GM11168 (cell line): ENCODE measurements around the gene KIF12.
"Not testable (repeated sequence)": the region's sequence is repeated elsewhere in the genome, so short reads cannot be mapped to it uniquely, and the experiment has no call there.

Experiments
- in situ Hi-C: fragments of 300-500 bp; cut with MboI; formaldehyde crosslinking; loops from one replicate; pipeline ENCODE4 v1.12.0; 2022; ENCODE audit warnings: low sequenced_read_pairs; ENCODE audit not compliant: unreplicated experiment

KIF12 gene

DNA sequence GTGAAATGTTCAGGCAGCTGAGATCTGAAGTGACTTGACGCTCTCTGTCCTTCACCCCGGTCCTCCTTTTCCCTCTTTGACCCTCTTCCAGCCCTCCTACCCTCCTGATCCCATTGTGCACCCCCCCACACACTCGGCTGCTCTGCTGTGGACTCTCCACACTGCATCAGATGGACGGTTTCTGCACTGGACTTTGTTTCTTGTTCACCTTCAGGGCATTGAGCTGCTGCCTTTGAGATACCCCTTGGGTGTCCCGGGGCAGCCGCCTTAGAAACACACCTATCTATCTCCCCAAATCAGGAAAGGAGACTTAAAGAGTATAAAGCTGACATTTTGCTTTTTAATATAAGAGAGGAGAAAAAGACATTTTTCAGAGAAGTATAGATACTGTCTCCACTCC is 48.4 kb downstream of the KIF12 start:
- in situ Hi-C loops: no loop called here

DNA sequence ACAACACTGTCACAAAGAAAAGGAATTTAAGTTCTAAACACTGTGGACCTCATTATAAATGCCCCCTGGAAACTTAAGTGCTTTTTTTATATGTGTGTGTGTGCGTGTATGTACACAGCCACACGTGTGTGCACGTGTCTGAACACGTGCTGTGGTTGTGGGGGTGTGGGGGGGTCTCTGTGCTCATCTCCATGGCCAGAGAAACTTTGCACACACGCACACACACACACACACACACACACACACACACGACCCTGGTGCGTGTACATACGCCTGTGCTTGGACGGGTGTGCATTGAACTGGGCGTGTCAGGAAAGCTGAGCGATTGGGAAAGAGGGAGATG is 48.9 kb downstream of the KIF12 start:
- in situ Hi-C loops: no loop called here

DNA sequence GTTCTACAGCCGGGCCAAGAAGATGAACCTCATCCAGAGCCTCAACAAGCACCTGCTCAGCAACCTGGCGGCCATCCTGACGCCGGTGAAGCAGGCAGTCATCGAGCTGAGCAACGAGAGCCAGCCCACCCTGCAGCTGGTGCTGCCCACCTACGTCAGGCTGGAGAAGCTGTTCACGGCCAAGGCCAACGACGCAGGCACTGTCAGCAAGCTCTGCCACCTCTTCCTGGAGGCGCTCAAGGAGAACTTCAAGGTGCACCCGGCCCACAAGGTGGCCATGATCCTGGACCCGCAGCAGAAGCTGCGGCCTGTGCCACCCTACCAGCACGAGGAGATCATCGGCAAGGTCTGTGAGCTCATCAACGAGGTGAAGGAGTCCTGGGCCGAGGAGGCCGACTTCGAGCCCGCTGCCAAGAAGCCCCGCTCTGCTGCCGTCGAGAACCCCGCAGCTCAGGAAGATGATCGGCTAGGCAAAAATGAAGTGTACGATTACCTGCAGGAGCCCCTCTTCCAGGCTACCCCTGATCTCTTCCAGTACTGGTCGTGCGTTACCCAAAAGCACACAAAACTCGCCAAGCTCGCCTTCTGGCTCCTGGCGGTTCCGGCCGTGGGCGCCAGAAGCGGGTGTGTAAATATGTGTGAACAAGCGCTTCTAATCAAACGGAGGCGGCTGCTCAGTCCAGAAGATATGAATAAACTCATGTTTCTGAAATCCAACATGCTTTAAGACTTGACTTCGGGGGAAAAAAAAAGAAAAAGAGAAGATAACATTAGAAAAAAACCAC is 49.5 kb downstream of the KIF12 start:
- in situ Hi-C loops: no loop called here

DNA sequence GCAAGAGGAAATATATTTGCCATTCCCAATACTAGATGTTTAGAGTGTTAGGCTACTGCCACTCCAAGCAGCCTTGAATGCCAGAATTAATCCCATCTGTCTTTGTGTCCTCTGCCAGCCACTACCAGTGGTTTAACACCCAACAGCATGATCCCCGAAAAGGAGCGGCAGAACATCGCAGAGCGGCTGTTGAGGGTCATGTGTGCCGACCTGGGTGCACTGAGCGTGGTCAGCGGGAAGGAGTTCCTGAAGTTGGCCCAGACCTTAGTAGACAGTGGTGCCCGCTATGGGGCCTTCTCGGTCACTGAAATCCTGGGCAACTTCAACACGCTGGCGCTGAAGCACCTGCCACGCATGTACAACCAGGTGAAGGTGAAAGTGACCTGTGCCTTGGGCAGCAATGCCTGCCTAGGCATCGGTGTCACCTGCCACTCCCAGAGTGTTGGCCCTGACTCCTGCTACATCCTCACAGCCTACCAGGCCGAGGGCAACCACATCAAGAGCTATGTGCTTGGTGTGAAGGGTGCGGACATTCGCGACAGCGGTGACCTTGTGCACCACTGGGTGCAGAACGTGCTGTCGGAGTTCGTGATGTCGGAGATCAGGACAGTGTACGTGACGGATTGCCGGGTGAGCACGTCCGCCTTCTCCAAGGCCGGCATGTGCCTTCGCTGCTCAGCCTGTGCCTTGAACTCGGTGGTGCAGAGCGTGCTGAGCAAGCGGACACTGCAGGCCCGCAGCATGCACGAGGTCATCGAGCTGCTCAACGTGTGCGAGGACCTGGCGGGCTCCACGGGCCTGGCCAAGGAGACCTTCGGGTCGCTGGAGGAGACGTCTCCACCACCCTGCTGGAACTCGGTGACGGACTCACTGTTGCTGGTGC is 50.3 kb downstream of the KIF12 start:
- in situ Hi-C loops: no loop called here

DNA sequence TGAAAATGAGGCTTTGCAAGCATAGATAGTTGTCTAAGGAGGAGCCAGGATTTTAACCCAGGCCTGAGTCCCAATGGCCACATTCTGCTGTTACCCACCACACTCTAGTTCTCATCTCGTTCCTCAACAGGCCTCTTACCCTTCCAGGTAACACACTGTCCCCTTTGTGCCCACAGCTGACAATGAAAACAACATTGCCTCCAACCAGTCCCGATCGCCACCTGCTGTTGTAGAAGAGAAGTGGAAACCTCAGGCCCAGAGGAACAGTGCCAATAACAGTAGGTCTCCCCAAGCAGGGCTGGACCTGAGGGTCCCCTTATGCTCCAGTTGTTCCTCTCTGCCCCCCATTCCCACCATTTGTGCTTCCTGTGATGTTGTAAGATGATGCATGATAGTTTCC is 51.4 kb downstream of the KIF12 start:
- in situ Hi-C loops: no loop called here

DNA sequence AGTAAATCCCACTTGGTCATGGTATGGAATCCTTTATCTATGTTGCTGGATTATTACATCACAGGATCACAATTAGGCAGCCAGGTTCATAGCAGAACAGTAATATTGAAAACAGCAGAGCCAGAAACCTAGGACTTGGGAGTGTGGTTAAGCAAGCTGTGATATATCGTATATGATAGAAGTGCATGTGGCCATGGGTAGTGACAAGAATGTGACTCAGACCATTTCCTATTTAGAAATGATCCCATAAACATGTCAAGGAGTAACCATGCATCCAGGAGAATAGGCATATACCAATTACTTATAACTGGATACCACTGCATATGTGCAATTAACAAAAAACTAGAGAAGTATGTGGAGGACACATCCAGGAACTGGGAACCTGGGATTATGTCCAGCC is 52.2 kb downstream of the KIF12 start:
- in situ Hi-C loops: no loop called here

DNA sequence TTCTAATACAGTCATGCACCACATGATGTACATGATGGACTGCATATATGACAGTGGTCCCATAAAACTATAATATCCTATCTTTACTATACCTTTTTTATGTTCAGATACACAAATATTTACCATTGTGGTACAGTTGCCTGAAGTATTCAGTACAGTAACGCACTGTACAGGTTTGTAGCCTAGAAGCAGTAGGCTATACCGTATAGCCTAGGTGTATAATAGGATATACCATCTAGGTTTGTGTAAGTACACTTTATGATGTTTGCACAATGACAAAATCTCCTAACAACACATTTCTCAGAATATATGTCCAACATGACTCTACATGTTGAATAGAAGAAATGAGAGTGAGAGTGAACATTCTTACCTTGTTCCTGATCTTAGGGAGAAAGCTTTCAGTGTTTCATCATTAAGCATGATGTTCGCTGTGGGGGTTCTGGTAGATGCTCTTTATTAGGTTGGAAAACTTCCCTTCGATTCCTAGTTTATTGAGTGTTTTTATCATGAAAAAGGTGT is 52.8 kb downstream of the KIF12 start:
- in situ Hi-C loops: no loop called here

DNA sequence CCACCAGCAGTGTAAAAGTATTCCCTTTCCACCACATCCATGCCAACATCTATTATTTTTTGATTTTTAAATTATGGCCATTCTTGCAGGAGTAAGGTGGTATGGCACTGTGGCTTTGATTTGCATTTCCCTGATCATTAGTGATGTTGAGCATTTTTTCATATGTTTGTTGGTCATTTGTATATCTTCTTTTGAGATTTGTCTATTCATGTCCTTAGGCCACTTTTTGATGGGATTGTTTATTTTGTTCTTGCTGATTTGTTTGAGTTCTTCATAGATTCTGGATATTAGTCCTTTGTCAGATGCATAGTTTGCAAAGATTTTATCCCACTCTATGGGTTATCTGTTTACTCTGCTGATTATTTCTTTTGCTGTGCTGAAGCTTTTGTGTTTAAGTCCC is 55.4 kb downstream of the KIF12 start:
- in situ Hi-C loops: not testable (repeated sequence)
